IMR-90 (cell line): Measurements from ENCODE around the gene PRAC2. TPM values are rescaled to one million over a fixed set of nuclear protein-coding genes. Genes with fewer than 3 reads are reported as not detected.

ENCODE experiments used
- ATAC-seq: fragments of 200-7000 bp; cut with Tn5 transposase; 2 replicates; pipeline ENCODE4 v1.9.1; 2020; ENCODE audit warnings: low read depth, mild to moderate bottlenecking, moderate library complexity
- BruUV-seq: library from RNA; stranded (reverse); fragments of 400-500 nt; replicated peaks from 2 replicates; lab custom pipeline; 2021; lab: Mats Ljungman, UMichigan
- CTCF ChIA-PET: fragments of 300-600 bp; formaldehyde crosslinking; extraction: SDS; loops from one replicate; lab custom pipeline; 2021; ENCODE audit warnings: antibody characterized with exemption; lab: Yijun Ruan, JAX
- POLR2A ChIA-PET: fragments of 300-600 bp; sonication (Branson Sonifier 250); formaldehyde crosslinking; loops from one replicate; lab custom pipeline; 2022; ENCODE audit warnings: antibody characterized with exemption; ENCODE audit not compliant: unreplicated experiment; lab: Charles Lee
- DNase-seq: peaks from one replicate; pipeline ENCODE4 v3.0.0; 2013
- H2AFZ ChIP-seq: replicated peaks from 2 replicates; pipeline ENCODE3; 2013; ENCODE audit warnings: low read length, mild to moderate bottlenecking; ENCODE audit not compliant: poor library complexity
- H2AK5ac ChIP-seq: 2 replicates; pipeline ENCODE4 v1.6.1; 2013; ENCODE audit warnings: low read depth, low read length, inconsistent platforms
- H2AK9ac ChIP-seq: replicated peaks from 2 replicates; pipeline ENCODE3; 2013; ENCODE audit warnings: mild to moderate bottlenecking, low read depth, low read length, moderate library complexity; ENCODE audit not compliant: poor library complexity
- H2BK120ac ChIP-seq: 2 replicates; pipeline ENCODE4 v1.6.1; 2013; ENCODE audit warnings: low read depth, low read length, inconsistent platforms
- H2BK15ac ChIP-seq: 3 replicates; pipeline ENCODE4 v1.6.1; 2013; ENCODE audit warnings: low read depth, low read length, inconsistent platforms
- H2BK20ac ChIP-seq: 2 replicates; pipeline ENCODE4 v1.6.1; 2013; ENCODE audit warnings: low read depth, mild to moderate bottlenecking, inconsistent platforms, low read length, moderate library complexity
- H2BK5ac ChIP-seq: 2 replicates; pipeline ENCODE4 v1.6.1; 2013; ENCODE audit warnings: mild to moderate bottlenecking, low read depth, low read length, inconsistent platforms; ENCODE audit not compliant: poor library complexity, severe bottlenecking
- H3K14ac ChIP-seq: replicated peaks from 2 replicates; pipeline ENCODE4 v1.6.1; 2013; ENCODE audit warnings: low read depth, low read length, inconsistent platforms
- H3K18ac ChIP-seq: 2 replicates; pipeline ENCODE4 v1.6.1; 2013; ENCODE audit warnings: low read depth, low read length, control low read depth
- H3K23ac ChIP-seq: 2 replicates; pipeline ENCODE4 v1.6.1; 2013; ENCODE audit warnings: low read depth, low read length, inconsistent platforms
- H3K27ac ChIP-seq: 2 replicates; pipeline ENCODE4 v1.5.1; 2013; ENCODE audit warnings: mild to moderate bottlenecking, control low read depth, low read length; ENCODE audit not compliant: insufficient read depth
- H3K27me3 ChIP-seq: 2 replicates; pipeline ENCODE4 v1.6.1; 2013; ENCODE audit warnings: low read length; ENCODE audit not compliant: control insufficient read depth, insufficient read depth
- H3K36me3 ChIP-seq: 2 replicates; pipeline ENCODE4 v1.6.1; 2013; ENCODE audit warnings: low read length, mixed read lengths; ENCODE audit not compliant: control insufficient read depth, insufficient read depth
- H3K4ac ChIP-seq: 2 replicates; pipeline ENCODE4 v1.6.1; 2013; ENCODE audit warnings: low read depth, low read length, inconsistent platforms
- H3K4me1 ChIP-seq: 2 replicates; pipeline ENCODE4 v1.6.1; 2013; ENCODE audit warnings: low read length, mixed read lengths; ENCODE audit not compliant: control insufficient read depth, insufficient read depth
- H3K4me2 ChIP-seq: 2 replicates; pipeline ENCODE4 v1.6.1; 2013; ENCODE audit warnings: low read depth, mild to moderate bottlenecking, control low read depth, low read length, moderate library complexity
- H3K4me3 ChIP-seq: 2 replicates; pipeline ENCODE4 v1.5.1; 2013; ENCODE audit warnings: low read depth, mild to moderate bottlenecking, control low read depth, low read length, moderate library complexity; ENCODE audit not compliant: insufficient read depth
- H3K56ac ChIP-seq: 2 replicates; pipeline ENCODE4 v1.6.1; 2013; ENCODE audit warnings: low read length, inconsistent platforms; ENCODE audit not compliant: insufficient read depth; ENCODE audit errors: extremely low read depth
- H3K79me1 ChIP-seq, 2 experiments: 2 replicates each; pipeline ENCODE4 v1.6.1; 2013; ENCODE audit warnings: low read length in 2 of 2, inconsistent platforms in 1 of 2, low read depth in 1 of 2
- H3K9ac ChIP-seq: 2 replicates; pipeline ENCODE4 v1.6.1; 2013; ENCODE audit warnings: low read depth, low read length, control low read depth
- H3K9me1 ChIP-seq: 2 replicates; pipeline ENCODE4 v1.6.1; 2013; ENCODE audit warnings: low read length, inconsistent platforms; ENCODE audit not compliant: insufficient read depth
- H3K9me3 ChIP-seq: 2 replicates; pipeline ENCODE4 v1.6.1; 2013; ENCODE audit warnings: low read length; ENCODE audit not compliant: control insufficient read depth, insufficient read depth
- H4K20me1 ChIP-seq: 2 replicates; pipeline ENCODE4 v1.6.1; 2013; ENCODE audit warnings: low read length, inconsistent platforms; ENCODE audit not compliant: insufficient read depth
- H4K5ac ChIP-seq: 2 replicates; pipeline ENCODE4 v1.6.1; 2013; ENCODE audit warnings: mild to moderate bottlenecking, low read depth, low read length, control low read depth
- H4K8ac ChIP-seq, 2 experiments: 2 replicates each; pipeline ENCODE4 v1.6.1; 2013; ENCODE audit warnings: low read depth in 2 of 2, low read length in 2 of 2, control low read depth in 1 of 2, inconsistent platforms in 1 of 2
- H4K91ac ChIP-seq: 2 replicates; pipeline ENCODE4 v1.6.1; 2013; ENCODE audit warnings: low read depth, low read length, inconsistent platforms; ENCODE audit not compliant: insufficient read depth
- BHLHE40 ChIP-seq: fragments of 150-350 bp; IDR thresholded peaks from 2 replicates; pipeline ENCODE4 v1.6.1; 2016; ENCODE audit warnings: mild to moderate bottlenecking, low read depth, low read length
- CEBPB ChIP-seq: IDR thresholded peaks from 2 replicates; pipeline ENCODE4 v1.6.1; 2012; ENCODE audit warnings: low read depth, low read length, improper control_type of control experiment
- CHD1 ChIP-seq: IDR thresholded peaks from 2 replicates; pipeline ENCODE4 v1.6.1; 2012; ENCODE audit warnings: low read depth, low read length, improper control_type of control experiment
- CTCF ChIP-seq: conservative IDR thresholded peaks from 2 replicates; pipeline ENCODE4 v1.5.1; 2012; ENCODE audit warnings: mild to moderate bottlenecking, low read depth, low read length, improper control_type of control experiment
- ELK1 ChIP-seq: fragments of 150-350 bp; IDR thresholded peaks from 2 replicates; pipeline ENCODE4 v1.6.1; 2016; ENCODE audit warnings: low read depth, mild to moderate bottlenecking, low read length, moderate library complexity, borderline replicate concordance
- FOS ChIP-seq: fragments of 150-350 bp; IDR thresholded peaks from 2 replicates; pipeline ENCODE4 v1.6.1; 2016; ENCODE audit warnings: low read depth, low read length
- MAFK ChIP-seq: IDR thresholded peaks from 2 replicates; pipeline ENCODE4 v1.6.1; 2012; ENCODE audit warnings: low read depth, low read length, improper control_type of control experiment
- MAZ ChIP-seq: IDR thresholded peaks from 2 replicates; pipeline ENCODE4 v1.6.1; 2012; ENCODE audit warnings: low read depth, mild to moderate bottlenecking, low read length, improper control_type of control experiment, moderate library complexity, borderline replicate concordance
- MXI1 ChIP-seq: IDR thresholded peaks from 2 replicates; pipeline ENCODE4 v1.6.1; 2012; ENCODE audit warnings: low read depth, mild to moderate bottlenecking, low read length, moderate library complexity, borderline replicate concordance
- NFE2L2 ChIP-seq: fragments of 150-350 bp; IDR thresholded peaks from 2 replicates; pipeline ENCODE4 v1.6.1; 2016; ENCODE audit warnings: low read depth, mild to moderate bottlenecking, low read length
- RAD21 ChIP-seq: IDR thresholded peaks from 2 replicates; pipeline ENCODE4 v1.6.1; 2012; ENCODE audit warnings: low read length, improper control_type of control experiment
- RFX5 ChIP-seq: IDR thresholded peaks from 2 replicates; pipeline ENCODE4 v1.8.0; 2012; ENCODE audit warnings: low read depth, mild to moderate bottlenecking, low read length, moderate library complexity
- USF2 ChIP-seq: fragments of 150-350 bp; IDR thresholded peaks from 2 replicates; pipeline ENCODE4 v1.6.1; 2017; ENCODE audit warnings: mild to moderate bottlenecking, antibody characterized with exemption, low read length, low read depth
- WGBS, 2 experiments: methylation state at CpG; one replicate each; pipeline versions ENCODE4 v1.1.5 to v1.1.7; 2013; ENCODE audit warnings: missing lambda C conversion rate in 2 of 2; ENCODE audit not compliant: insufficient read length in 1 of 2; ENCODE audit errors: extremely low coverage in 2 of 2; 5-methylcytosine and 5-hydroxymethylcytosine counted together
- dilution Hi-C: fragments of 300-500 bp; cut with HindIII; formaldehyde crosslinking; loops from one replicate; pipeline ENCODE4 v1.14.3; 2018; ENCODE audit warnings: low sequenced_read_pairs; ENCODE audit not compliant: unreplicated experiment
- in situ Hi-C: fragments of 300-500 bp; cut with MboI; formaldehyde crosslinking; loops from 3 replicates; pipeline ENCODE4 v1.14.3; 2019; ENCODE audit warnings: low sequenced_read_pairs, inconsistent platforms, mixed read lengths
- intact Hi-C: fragments of 100-400 bp; cut with micrococcal nuclease; formaldehyde crosslinking; loops from 2 replicates; pipeline ENCODE4 v1.10.0; 2022
- polyA plus RNA-seq, 3 experiments: library from polyadenylated mRNA; depleted of rRNA; stranded (reverse); fragments of >200 nt; gene quantifications; 2 replicates each; pipeline ENCODE4 v1.2.3, GENCODE V29; 2012; ENCODE audit warnings: low replicate concordance in 1 of 3
- total RNA-seq: library from RNA; depleted of rRNA; stranded (reverse); fragments of >200 nt; gene quantifications from 2 replicates; pipeline ENCODE4 v1.2.3, GENCODE V29; 2012

Gene PRAC2
- total and polyA plus RNA-seq, 2 of the 4 experiments (the other 2 are of a cell fraction), result not detected

GRCh38 chr17:48690655-48691054 lies 32.3 kb upstream of the PRAC2 start:
- ATAC-seq, result no peak

More at GRCh38 chr17:48690655-48691054, 32.3 kb upstream of the PRAC2 start:
- no peak overlapping the region for H4K91ac ChIP-seq
- no peaks in the 10 kb centered on the region for H3K36me3 ChIP-seq
- no peak for DNase-seq
- intact Hi-C loops, result no loop called here
- H3K14ac ChIP-seq, result no peak overlapping the region
- H3K18ac ChIP-seq, result no peak overlapping the region
- POLR2A ChIA-PET, result no interaction called here
- no peak overlapping the region for H2BK5ac ChIP-seq
- no peak overlapping the region for H2BK15ac ChIP-seq
- H3K56ac ChIP-seq, result no peak overlapping the region
- no peak overlapping the region for H3K4me3 ChIP-seq
- in situ Hi-C loops, result no loop called here
- no CpG with 5 or more reads among the region's 5 CpGs for WGBS, 2 experiments
- no peak overlapping the region for H2AFZ ChIP-seq
- H3K23ac ChIP-seq, result no peak overlapping the region
- H3K9ac ChIP-seq, result no peak overlapping the region
- CTCF ChIA-PET, result no interaction called here
- no peak overlapping the region for H4K5ac ChIP-seq
- H3K4me2 ChIP-seq, result no peak overlapping the region
- H2BK20ac ChIP-seq, result no peak overlapping the region
- H3K4me1 ChIP-seq, result no peaks in the 10 kb centered on the region
- BruUV-seq, result no TSS peak
- H3K9me3 ChIP-seq, result peaks cover 2% of the 10 kb centered on the region; the same call in 1 of the 2 replicates
- peaks cover 26% of the 10 kb centered on the region for H3K27me3 ChIP-seq
- H3K4ac ChIP-seq, result no peak overlapping the region
- no peak overlapping the region for H2BK120ac ChIP-seq
- TF ChIP-seq FOS (no peak), RAD21 (no peak), MXI1 (no peak), BHLHE40 (no peak), NFE2L2 (no peak), MAZ (no peak), ELK1 (no peak), RFX5 (no peak), CEBPB (no peak), USF2 (no peak), CTCF (no peak), MAFK (no peak), CHD1 (no peak)
- H3K79me1 ChIP-seq, result no peaks in the 10 kb centered on the region
- dilution Hi-C loops, result no loop called here
- no peak overlapping the region for H2AK9ac ChIP-seq
- no peak overlapping the region for H3K27ac ChIP-seq
- no peak overlapping the region for H4K8ac ChIP-seq
- no peaks in the 10 kb centered on the region for H4K20me1 ChIP-seq
- H3K9me1 ChIP-seq, result no peaks in the 10 kb centered on the region
- no peak overlapping the region for H2AK5ac ChIP-seq
